ENCODE measurements around the gene NPHP3.
"Not testable (repeated sequence)": the region's sequence is repeated elsewhere in the genome, so short reads cannot be mapped to it uniquely, and the experiment has no call there.

NPHP3 gene

GRCh38 chr3:132722165-132723023 is at the start of gene NPHP3:
NPHP3 (minus strand) TSS chr3:132722409; CDS start chr3:132722355, 54 bp downstream.
- DNase-seq: peak; percentile 99

GRCh38 chr3:132758740-132759139 is 36.5 kb upstream of the NPHP3 start:
- no peak for DNase-seq

GRCh38 chr3:132756108-132756650 is 34.0 kb upstream of the NPHP3 start:
- DNase-seq: no peak

- DNase-seq: no peak
These were observed 31.7 kb upstream of the NPHP3 start for GRCh38 chr3:132753946-132754345.

GRCh38 chr3:132749786-132750185 is 27.6 kb upstream of the NPHP3 start:
- DNase-seq: no peak

- not testable (repeated sequence) for DNase-seq
These were observed 24.5 kb upstream of the NPHP3 start for GRCh38 chr3:132746720-132747119.

- DNase-seq: no peak
These were observed 16.1 kb upstream of the NPHP3 start for GRCh38 chr3:132738314-132738713.

- DNase-seq: no peak
These were observed 13.4 kb upstream of the NPHP3 start for GRCh38 chr3:132735589-132735988.

GRCh38 chr3:132730891-132731580 is 8.8 kb upstream of the NPHP3 start:
- DNase-seq: peak; percentile 58

GRCh38 chr3:132726341-132726823 is 4.2 kb upstream of the NPHP3 start:
- peak; percentile 1 for DNase-seq

GRCh38 chr3:132723024-132723950 is 1.1 kb upstream of the NPHP3 start:
- DNase-seq: no peak

GRCh38 chr3:132721479-132722164 is 587 bp downstream of the NPHP3 start:
- no peak for DNase-seq

GRCh38 chr3:132720228-132720627 is 2.0 kb downstream of the NPHP3 start:
- DNase-seq: no peak

- no peak for DNase-seq
These were observed 5.8 kb downstream of the NPHP3 start for GRCh38 chr3:132716372-132716771.

GRCh38 chr3:132713977-132714727 is 8.1 kb downstream of the NPHP3 start:
- DNase-seq: no peak

- no peak for DNase-seq
These were observed 11.9 kb downstream of the NPHP3 start for GRCh38 chr3:132710311-132710710.

GRCh38 chr3:132709761-132710160 is 12.4 kb downstream of the NPHP3 start:
- DNase-seq: no peak

GRCh38 chr3:132703733-132704132 is 18.5 kb downstream of the NPHP3 start:
- DNase-seq: no peak

GRCh38 chr3:132695422-132695821 is 26.8 kb downstream of the NPHP3 start:
- DNase-seq: no peak

- no peak for DNase-seq
These were observed 27.2 kb downstream of the NPHP3 start for GRCh38 chr3:132694991-132695390.

- no peak for DNase-seq
These were observed 32.2 kb downstream of the NPHP3 start for GRCh38 chr3:132690040-132690439.

All from NCI-H2107 (cell line).